Measurements from ENCODE around the gene IL17RE.
"Not testable (repeated sequence)": the region's sequence is repeated elsewhere in the genome, so short reads cannot be mapped to it uniquely, and the experiment has no call there.

Gene IL17RE

DNA sequence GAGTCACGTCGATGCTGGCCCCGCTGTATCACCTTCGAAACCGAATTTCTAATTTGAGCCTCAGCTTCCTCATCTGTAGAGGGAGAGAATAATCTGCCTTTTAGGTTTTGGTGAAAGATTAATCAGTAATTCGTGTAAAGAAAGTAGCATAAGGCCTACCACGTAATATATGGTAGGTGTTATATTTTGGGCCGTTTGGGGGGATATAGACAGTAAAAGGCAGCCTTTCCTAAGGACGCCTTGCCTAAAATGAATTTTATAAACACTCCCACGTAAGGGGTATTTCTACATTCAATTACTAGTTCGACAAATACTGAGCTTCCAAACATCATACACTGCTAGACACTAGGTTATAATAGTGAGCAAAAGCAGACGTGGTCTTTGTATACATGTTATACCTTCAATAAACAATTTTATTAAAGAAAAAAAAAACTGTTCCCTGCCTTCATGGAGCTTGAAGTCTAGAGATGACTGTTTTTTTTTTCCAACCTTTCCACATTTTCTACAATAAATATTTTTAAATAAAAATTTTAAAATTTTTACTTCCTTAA lies 11.5 kb upstream of the IL17RE start:
- TF ChIP-seq, protein P1, sequence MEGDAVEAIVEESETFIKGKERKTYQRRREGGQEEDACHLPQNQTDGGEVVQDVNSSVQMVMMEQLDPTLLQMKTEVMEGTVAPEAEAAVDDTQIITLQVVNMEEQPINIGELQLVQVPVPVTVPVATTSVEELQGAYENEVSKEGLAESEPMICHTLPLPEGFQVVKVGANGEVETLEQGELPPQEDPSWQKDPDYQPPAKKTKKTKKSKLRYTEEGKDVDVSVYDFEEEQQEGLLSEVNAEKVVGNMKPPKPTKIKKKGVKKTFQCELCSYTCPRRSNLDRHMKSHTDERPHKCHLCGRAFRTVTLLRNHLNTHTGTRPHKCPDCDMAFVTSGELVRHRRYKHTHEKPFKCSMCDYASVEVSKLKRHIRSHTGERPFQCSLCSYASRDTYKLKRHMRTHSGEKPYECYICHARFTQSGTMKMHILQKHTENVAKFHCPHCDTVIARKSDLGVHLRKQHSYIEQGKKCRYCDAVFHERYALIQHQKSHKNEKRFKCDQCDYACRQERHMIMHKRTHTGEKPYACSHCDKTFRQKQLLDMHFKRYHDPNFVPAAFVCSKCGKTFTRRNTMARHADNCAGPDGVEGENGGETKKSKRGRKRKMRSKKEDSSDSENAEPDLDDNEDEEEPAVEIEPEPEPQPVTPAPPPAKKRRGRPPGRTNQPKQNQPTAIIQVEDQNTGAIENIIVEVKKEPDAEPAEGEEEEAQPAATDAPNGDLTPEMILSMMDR (IDR thresholded peaks at IDR 0.05; ENCODE audit: low read length, missing control alignments), result no peak
- no peak for DNase-seq (ENCODE audit: low read depth)
- H3K4me3 ChIP-seq (replicated peaks; ENCODE audit: low read depth, low read length), result peak overlapping the region; percentile 94

DNA sequence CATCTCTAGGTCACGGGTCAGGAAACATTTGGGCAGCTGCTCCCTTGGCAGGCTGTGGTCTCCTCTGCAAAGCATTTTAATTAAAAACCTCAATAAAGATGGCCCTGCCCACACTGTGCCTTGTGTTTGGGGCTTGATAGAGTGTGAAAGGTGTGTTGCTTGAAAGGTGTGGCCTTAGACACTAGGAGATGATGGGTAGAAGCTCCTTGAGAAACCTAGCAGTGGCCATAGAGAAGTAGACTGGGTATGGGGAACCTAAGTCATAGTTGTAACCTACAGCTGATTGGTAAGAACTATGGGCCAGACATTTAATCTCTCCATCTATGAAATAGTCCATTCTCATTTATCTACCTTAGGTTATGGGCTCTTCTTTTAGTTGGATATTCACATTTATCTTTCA lies 8.9 kb upstream of the IL17RE start:
- TF ChIP-seq, protein P1 (IDR thresholded peaks at IDR 0.05; ENCODE audit: low read length, missing control alignments), result no peak
- H3K4me3 ChIP-seq (replicated peaks; ENCODE audit: low read depth, low read length), result no peak overlapping the region
- DNase-seq (ENCODE audit: low read depth), result no peak

DNA sequence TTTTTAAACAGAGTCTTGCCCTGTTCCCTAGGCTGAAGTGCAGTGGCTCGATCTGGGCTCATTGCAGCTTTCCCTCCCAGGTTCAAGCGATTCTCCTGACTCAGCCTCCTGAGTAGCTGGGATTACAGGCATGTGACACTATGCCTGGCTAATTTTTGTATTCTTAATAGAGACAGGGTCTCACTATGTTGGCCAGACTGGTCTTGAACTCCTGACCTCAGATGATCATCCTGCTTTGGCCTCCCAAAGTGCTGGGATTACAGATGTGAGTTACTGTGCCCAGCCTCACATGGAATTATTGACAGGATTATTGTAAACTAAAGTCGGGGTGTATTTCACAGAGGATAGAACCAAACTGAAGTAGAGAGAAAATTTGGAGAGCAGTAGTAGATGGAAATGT lies 6.9 kb upstream of the IL17RE start:
- H3K4me3 ChIP-seq (replicated peaks; ENCODE audit: low read depth, low read length); DNase-seq (ENCODE audit: low read depth): not testable (repeated sequence)

DNA sequence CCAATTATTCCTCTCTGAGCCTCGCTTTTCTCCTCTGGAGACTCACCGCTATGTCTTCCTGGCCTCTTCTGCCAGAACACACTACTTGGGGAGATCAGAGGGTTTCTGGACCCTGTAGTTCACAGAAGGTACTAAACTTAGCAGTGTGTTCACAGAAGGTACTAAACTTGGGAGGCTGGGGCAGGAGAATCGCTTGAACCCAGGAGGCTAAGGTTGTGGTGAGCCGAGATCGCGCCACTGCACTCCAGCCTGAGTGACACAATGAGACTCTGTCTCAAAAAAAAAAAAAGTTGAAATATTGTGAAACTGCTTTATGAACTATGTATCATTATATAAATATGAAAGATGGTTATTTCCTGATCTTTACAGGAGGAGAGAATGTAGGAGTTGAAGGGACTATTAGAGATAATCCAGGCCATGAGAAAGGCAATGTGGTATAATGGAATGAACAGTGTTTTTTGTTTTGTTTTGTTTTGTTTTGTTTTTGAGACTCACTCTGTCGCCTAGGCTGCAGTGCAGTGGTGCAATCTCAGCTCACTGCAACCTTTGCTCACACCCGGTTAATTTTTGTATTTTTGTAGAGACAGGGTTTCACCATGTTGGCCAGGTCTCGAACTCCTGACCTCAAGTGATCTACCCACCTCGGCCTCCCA lies 5.8 kb upstream of the IL17RE start:
- peak; percentile 61 for DNase-seq (ENCODE audit: low read depth)
- H3K4me3 ChIP-seq (replicated peaks; ENCODE audit: low read depth, low read length), result not testable (repeated sequence)

DNA sequence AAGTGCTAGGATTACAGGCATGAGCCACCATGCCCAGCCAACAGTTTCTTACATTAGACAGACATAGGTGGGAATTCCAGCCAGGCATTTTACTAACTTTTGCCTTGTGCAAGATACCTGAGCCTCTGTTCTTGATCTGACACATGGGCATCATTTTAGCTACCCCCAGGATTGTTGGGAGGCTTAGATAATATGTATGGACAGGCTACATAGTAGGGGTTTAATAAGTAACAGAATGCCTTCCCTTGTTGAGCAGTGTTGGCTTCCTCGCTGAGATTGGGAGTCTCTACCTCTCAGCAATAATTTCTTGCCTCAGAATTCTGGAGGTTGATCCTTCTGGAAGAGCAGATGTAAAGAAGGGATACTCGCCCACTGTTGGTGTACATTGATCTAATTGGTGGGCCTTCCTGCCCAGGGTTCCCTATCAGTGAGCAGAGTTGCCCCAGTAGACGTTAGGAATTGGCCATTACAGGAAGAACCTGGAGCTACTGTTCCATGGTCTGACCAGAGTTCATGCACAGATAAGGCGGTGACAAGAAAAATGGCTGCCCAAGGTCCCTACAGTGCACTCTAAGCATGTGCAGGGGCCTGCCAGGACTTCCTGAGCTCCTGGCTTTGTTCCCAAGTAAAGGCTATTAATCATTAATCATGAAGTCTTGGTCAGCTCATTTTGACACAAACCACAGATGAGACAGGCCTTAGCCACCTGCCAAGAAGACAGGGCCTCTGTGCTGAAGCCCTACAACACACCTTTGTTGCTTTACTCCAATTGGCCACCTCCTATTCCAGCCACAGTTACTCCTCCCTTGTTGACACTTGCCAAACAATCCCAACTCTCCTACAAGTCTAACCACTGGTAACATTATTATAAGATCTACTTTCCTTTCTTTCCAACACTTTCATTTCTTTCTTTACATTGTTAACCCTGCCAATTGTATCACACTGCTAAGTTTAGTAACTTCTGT lies 5.0 kb upstream of the IL17RE start:
- H3K4me3 ChIP-seq (replicated peaks; ENCODE audit: low read depth, low read length), result no peak overlapping the region
- peak; percentile 54 for DNase-seq (ENCODE audit: low read depth)
- TF ChIP-seq, protein P1 (IDR thresholded peaks at IDR 0.05; ENCODE audit: low read length, missing control alignments), result no peak

DNA sequence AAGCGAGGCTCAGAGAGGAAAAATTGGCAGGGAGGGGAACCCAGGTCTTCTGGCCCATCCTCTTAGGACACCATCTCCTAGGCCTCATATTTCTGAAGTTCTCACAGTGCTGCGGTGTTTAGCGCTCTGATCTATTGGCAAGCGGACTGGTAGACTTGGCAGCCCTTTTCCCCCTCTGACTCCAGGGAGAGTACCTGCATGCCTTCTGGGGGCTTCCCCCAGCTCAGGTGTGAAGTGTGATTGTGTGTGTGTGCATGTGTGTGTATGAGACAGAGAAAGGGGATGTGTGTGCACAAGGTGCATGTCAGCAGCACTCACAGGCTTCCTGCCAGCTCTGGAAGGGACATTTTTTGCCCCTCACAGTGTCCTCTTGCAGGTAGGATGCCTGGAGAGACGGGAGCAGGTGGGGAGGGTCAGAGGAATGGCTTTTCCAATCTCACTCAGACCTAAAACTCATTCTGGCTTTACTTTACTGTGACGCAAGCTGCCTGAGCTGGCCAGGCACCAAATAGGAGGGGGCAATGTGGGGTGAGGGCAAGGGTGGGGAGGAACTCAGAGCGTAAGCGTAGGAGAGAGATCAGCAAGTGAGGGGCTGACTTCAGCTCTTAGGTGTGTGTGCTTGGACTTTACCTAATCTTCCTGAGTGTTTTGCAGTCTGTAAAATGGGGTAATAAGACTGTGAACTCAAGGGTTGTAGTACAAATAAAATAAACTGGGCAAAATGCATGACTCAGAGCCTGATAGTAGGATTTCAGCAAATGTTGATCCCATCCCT lies 4.0 kb upstream of the IL17RE start:
- TF ChIP-seq, protein P1 (IDR thresholded peaks at IDR 0.05; ENCODE audit: low read length, missing control alignments), result no peak
- no peak overlapping the region for H3K4me3 ChIP-seq (replicated peaks; ENCODE audit: low read depth, low read length)
- no peak for DNase-seq (ENCODE audit: low read depth)

DNA sequence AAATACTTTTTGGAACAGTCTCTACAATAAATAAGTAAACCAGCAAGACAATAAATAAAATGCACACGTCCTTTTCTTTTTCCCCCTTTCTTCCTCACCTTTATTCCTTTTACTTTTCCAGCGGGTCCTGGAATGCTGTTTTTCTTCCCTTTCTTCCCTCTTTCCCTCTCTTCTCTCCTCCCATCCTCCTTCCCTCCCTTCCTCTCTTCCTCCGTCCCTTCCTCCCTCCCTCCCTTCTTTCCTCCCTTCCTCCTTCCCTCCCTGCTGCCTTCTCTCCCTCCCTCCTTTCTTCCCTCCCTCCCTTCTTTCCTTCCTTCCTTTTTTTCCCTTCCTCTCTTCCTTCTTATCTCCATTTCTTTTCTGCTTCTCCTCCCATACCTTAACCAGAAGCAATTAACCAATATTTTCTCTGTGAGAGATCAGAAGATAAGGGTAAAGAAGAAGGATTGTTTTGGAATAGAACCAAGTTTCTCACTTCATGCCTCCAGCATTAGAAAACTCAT lies 3.3 kb upstream of the IL17RE start:
- H3K4me3 ChIP-seq (replicated peaks; ENCODE audit: low read depth, low read length), result no peak overlapping the region
- TF ChIP-seq, protein P1 (IDR thresholded peaks at IDR 0.05; ENCODE audit: low read length, missing control alignments), result no peak
- DNase-seq (ENCODE audit: low read depth), result no peak

DNA sequence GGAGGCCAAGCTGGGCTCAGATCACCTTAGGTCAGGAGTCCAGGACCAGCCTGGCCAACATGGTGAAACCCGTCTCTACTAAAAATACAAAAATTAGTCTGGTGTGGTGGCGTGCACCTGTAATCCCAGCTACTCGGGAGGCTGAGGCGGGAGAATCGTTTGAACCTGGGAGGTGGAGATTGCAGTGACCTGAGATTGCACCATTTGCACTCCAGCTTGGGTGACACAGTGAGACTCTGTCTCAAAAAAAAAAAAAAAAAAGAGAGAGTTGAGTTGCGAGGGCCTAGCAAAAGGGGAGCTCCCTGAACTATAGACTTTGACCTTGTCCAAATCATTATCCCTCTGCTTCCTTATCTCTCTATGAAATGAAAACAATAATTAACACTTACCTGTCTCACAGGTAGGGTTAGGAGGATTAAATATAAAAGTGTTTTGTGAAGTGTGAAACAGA lies 1.7 kb upstream of the IL17RE start:
- DNase-seq (ENCODE audit: low read depth), result not testable (repeated sequence)

More for the DNA sequence above, 1.7 kb upstream of the IL17RE start:
- not testable (repeated sequence) for H3K4me3 ChIP-seq (replicated peaks; ENCODE audit: low read depth, low read length)

Data from fibroblast of pulmonary artery (primary cell).